Measurements from ENCODE around the gene TDRD10. TPM values are rescaled to one million over a fixed set of nuclear protein-coding genes. Genes with fewer than 3 reads are reported as not detected.

TDRD10 gene, protein sequence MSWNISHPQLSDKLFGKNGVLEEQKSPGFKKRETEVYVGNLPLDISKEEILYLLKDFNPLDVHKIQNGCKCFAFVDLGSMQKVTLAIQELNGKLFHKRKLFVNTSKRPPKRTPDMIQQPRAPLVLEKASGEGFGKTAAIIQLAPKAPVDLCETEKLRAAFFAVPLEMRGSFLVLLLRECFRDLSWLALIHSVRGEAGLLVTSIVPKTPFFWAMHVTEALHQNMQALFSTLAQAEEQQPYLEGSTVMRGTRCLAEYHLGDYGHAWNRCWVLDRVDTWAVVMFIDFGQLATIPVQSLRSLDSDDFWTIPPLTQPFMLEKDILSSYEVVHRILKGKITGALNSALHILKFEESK
- total RNA-seq = 1.7 and 3.8 TPM in 2 replicates

DNA sequence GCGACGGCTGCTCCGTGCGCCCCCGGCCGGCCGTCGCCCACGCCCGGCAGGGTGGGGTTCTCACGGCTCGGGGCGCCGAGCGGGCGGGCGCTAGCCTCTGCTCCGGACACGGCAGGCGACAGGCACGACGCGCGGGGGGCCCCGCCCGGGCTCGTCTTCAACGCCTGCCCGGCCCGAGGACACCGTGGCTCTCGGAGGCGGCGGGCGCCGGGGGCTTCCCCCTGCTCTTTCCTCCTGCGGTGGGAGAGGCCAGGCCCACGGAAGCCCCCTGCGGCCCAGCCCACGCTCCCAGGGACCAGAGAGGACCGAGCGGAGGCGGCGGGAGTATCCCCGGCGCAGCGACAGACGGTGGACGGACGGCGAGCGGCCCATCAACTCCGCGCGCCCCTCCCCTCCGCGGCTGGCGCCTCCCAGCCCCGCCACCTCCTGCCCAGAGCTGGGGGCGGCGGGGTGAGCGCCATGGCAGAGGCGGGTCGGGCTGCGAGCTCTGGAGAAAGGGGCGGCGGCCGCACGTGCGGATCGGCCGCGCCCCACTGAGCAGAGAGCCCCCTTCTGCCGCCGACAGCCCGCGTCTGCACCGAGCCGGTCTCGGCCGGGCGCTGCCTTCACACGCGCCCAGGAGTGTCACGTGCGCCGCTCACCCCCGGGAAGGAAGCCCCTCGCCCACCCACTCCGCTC, at the start of gene TDRD10, which contains the start of gene SHE:
Gene TDRD10, plus strand, starts transcription at position 154 of the 678 bp plus-strand sequence. CDS start 4,685 bp downstream, outside the sequence.
Gene SHE, minus strand, starts transcription at position 347 of the 678 bp plus-strand sequence. CDS start 386 bp downstream, outside the sequence.
- DNase-seq (ENCODE audit: low read depth, low spot score) = no peak

- DNase-seq (ENCODE audit: low read depth, low spot score) = no peak
These were observed 48.9 kb upstream of the TDRD10 start for GRCh38 chr1:154453161-154453560.

DNA sequence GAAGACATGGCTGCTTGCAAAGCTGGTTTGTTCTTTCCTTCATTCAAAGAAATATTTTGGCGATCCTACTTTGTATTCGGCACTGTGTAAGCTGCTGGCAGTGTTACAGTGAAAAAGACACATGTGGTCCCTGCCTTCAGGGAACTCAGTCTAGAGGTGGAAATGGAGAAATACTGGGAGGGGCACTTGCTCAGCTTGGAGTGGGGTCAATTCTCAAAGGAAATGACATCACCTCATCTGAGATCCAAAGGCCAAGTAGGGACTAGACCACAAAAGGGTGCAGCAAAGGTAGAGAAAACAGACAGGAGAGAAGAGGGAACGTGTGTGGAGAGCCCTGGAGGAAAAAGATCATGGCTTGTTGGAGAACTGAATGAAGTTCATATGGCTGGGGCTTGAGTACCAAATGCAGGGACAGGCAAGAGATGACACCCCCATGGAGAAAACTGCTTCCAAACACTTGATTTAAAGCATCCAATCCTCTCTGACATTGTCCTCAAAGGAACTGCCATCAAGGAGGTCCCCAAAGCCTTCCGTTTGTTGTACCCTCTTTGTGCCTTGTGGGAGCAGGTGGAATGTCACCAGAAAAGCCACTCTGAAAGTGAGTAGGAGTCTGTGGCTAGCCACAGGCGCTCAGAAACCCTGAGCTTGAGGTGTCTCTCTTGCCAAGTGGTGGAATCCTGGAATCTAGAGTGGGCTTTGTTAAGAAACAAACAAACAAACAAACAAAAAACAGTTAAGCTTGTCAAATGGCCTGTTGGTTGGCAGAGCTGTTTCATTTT, 48.3 kb upstream of the TDRD10 start:
- DNase-seq (ENCODE audit: low read depth, low spot score) = no peak

- no peak for DNase-seq (ENCODE audit: low read depth, low spot score)
These were observed 47.5 kb upstream of the TDRD10 start for GRCh38 chr1:154454386-154455120.

DNA sequence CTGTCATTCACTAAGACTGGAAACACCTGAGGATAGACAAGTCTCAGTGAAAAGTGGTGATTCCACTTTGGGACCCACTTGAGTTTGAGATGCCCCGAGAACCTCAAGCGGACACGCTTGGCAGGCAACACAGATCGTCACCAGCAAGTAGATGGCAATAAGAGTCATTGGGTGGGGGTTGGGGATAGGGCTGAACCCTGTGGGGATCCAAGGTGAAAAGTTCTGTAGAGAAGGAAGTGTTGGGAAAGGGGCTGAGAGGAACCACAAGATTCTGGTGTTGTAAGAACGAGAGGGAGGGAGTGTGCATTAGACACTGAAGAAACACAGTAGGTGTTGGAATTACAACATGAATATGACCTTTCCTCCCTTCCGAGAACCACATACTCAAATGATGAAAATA, 45.4 kb upstream of the TDRD10 start:
- DNase-seq (ENCODE audit: low read depth, low spot score) = no peak

DNA sequence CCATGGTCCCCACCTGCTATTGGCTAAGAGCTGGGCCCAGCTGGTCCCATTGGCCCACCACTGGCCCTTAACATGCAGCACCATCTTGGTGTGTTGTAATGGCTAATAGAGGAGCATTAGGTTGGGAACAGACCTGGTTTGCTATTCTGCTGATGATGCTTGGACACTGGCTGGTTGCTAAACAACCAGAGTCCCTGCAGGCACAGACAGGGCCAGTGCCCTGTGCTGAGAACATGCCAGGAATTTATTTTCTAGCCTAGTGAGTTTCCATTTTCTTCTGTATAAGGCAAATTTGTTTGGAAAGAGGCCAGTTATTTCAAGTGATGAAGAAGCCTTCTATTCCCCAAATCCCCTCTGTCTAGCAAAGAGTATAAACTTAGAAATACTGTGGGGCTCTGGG, 42.9 kb upstream of the TDRD10 start:
- no peak for DNase-seq (ENCODE audit: low read depth, low spot score)

DNA sequence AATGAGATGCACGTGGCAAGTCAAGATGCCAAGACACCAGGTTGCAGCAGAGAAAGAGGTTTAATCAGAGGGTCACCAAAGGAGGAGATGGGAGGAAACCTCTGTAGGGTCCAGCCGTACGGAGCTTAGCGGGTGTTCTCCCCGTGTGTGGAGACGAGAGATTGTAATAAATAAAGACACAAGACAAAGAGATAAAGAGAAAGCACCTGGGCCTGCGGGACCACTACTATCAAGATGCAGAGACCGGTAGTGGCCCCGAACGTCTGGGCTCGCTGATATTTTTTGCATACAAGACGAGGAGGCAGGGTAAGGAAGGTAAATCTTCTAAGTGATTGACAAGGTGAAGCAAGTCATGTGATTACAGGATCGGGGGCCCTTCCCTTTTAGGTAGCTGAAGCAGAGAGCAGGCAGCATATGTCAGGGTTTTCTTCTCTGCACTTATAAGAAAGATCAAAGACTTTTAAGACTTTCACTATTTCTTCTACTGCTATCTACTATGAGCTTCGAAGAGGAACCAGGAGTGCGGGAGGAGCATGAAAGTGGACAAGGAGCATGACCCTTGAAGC, 41.2 kb upstream of the TDRD10 start:
- DNase-seq (ENCODE audit: low read depth, low spot score) = no peak

DNA sequence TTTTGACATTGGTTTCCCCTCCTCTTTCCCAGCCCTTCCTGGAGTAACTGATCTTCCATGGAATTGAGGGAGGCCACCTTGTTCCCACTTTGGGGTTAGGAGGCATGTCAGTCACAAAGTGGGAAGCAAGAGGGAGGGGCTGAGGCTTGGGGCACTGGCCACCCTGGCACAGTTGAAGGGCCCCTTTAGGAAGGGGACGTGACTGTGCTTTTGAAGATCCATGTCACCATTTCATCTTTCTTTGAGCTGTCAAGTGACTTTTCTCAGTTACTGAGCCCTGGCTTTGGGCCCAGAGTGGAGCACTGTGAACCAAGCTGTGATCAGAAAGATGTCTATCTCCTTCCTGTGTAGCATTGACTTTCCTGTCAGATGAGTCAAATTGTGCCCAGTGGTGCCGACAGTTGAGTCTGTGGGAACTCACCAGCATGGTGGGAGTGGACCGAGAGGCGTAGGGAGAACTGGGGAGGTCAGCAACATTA, 38.5 kb upstream of the TDRD10 start:
- no peak for DNase-seq (ENCODE audit: low read depth, low spot score)

- no peak for DNase-seq (ENCODE audit: low read depth, low spot score)
These were observed 36.3 kb upstream of the TDRD10 start for GRCh38 chr1:154465621-154466195.

DNA sequence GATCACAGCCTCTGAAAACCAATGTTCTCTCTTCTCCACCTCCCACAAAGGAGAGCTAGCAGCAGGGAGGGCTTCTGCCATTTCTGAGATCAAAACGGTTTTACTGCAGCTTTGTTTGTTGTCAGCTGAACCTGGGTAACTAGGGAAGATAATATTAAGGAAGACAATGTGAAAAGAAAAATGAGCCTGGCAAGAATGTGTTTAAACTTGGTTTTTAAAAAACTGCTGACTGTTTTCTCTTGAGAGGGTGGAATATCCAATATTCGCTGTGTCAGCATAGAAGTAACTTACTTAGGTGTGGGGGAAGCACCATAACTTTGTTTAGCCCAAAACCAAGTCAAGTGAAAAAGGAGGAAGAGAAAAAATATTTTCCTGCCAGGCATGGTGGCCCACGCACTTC, 35.8 kb upstream of the TDRD10 start:
- DNase-seq (ENCODE audit: low read depth, low spot score) = no peak

GRCh38 chr1:154466921-154467417, 35.0 kb upstream of the TDRD10 start:
- DNase-seq (ENCODE audit: low read depth, low spot score) = no peak

GRCh38 chr1:154467434-154468102, 34.5 kb upstream of the TDRD10 start:
- DNase-seq (ENCODE audit: low read depth, low spot score) = no peak

DNA sequence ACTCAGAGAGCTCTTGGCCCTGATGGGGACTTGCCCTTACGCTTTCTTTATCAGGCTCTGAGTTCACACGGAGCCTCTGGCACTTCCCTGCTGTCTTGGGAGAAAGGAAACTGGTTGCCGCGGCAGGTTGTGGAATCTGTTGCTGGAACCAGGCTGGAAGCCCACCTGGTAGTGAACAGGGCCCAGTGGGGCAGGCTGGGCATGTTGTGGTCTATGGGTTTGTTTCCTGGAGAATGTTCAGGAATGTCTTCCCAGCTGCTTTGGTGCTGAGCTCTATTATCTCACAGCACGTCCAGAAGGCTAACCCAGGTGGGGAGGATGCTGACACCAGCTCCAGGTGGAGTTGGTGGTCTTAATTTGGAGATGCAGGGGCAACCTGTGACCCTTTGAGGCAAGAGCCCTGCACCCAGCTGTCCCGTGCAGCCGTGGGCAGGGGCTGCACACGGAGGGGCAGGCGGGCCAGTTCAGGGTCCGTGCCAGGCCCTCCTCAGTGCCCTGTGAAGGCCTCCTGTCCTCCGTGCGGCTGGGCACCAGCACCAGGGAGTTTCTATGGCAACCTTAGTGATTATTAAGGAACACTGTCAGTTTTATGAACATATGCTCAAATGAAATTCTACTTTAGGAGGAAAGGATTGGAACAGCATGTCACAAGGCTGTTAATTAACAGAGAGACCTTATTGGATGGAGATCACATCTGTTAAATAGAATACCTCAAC, 33.3 kb upstream of the TDRD10 start:
- no peak for DNase-seq (ENCODE audit: low read depth, low spot score)

GRCh38 chr1:154469844-154470560, 32.0 kb upstream of the TDRD10 start:
- DNase-seq (ENCODE audit: low read depth, low spot score) = no peak

- DNase-seq (ENCODE audit: low read depth, low spot score) = no peak
These were observed 30.7 kb upstream of the TDRD10 start for GRCh38 chr1:154471304-154471703.

DNA sequence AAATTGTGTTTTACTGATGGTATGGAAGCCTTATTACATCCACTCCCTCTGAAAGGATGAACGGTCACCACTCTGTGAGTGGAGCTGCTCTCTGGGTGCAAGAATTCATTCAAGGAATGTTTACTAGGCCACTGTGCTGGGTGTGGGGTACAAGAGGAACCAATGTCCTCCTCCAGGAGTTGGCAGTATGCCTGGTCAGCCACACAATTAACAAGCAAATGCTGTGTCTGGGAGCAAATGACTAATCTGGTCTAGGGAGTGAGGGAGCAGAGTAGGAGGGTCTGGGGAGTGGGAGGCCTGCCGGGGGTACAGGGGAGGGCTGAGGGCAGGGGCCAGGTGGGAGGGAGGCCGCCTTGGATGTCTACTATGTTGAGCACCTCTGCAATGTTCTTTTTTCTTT, 27.2 kb upstream of the TDRD10 start:
- peak; percentile 35 for DNase-seq (ENCODE audit: low read depth, low spot score)

GRCh38 chr1:154476791-154477190, 25.2 kb upstream of the TDRD10 start:
- DNase-seq (ENCODE audit: low read depth, low spot score) = no peak

DNA sequence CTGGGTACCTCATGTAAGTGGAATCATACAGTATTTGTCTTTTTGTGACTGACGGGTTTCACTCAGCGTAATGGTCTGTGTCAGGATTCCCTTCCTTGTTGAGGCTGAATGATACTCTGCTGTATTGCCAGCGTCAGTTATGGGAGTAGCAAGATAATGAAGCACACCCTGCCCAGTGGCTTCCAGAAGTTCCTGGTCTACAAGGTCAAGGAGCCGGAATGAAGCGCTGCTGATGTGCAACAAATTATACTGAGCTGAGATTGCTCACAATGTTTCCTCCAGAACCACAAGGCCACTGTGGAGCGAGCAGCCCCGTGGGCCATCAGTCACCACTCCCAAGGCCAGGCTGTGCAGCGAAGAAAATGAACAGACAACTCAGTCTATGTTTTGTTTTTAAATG, 24.0 kb upstream of the TDRD10 start:
- DNase-seq (ENCODE audit: low read depth, low spot score) = no peak
